SK-N-MC (cell line): ENCODE results near the gene UBE2E2.

ENCODE experiments used
- EZH2 ChIP-seq: fragments of 200-600 bp; sonication (generic); IDR thresholded peaks from one replicate; pipeline ENCODE4 v1.6.1; 2017; ENCODE audit warnings: antibody characterized with exemption
- FOXP2 ChIP-seq: optimal IDR thresholded peaks from 2 replicates; pipeline ENCODE3; 2011; ENCODE audit warnings: mild to moderate bottlenecking, moderate library complexity; ENCODE audit not compliant: insufficient read depth; ENCODE audit errors: extremely low read length, control extremely low read depth
- POLR2AphosphoS5 ChIP-seq: IDR thresholded peaks from 2 replicates; pipeline ENCODE4 v1.6.1; 2012; ENCODE audit warnings: mild to moderate bottlenecking, low read depth, low read length, borderline replicate concordance

DNA sequence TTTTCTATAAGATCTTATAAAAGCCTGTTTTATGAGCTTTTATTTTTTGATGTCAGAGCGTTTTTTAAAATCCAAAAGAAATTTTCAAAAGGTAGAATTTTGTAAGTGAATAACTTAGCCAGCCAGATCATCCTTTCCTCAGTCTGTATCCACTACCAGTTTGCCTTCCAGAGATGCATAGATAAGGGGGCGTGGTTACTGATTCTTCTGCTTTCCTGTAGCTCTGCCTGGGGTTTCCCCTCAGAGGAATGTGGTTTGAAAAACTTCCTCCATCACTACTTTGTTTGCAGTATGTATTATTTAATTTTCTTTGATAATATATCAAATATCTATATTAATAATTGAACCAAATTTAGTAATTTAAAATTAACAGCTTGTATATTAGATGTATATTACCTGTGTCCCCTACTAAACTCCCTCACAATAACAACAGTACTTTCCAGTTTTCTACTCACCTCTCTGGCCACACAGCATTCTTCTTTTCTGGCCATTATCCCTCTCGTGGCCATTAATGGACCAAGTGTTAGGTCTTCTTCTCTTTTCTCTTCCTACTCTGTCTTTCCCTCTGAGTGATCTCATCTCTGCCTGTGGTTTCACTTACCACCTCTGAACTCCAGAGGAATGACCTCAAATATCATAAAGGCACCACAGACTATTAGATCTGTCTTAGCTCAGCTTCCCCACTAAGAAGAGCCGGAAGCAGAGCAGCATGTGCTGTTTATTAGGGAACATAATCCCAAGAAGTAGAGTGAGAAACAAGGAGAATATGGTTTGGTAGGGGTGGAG is 239.7 kb downstream of the UBE2E2 start:
- TF ChIP-seq EZH2: no peak
- no peak for TF ChIP-seq POLR2AphosphoS5
- TF ChIP-seq FOXP2: no peak
